GM23338 (cell line): ENCODE measurements around the gene SLC41A3. TPM values are rescaled to one million over a fixed set of nuclear protein-coding genes. Genes with fewer than 3 reads are reported as not detected.
A peak's percentile ranks its signal among the peaks of the same experiment; 100 is the strongest.

Experiments used
- ATAC-seq: fragments of 200-7000 bp; cut with Tn5 transposase; 3 replicates; pipeline ENCODE4 v1.9.1; 2020
- DNase-seq: peaks from one replicate; pipeline ENCODE4 v3.0.0-alpha.2; 2015; ENCODE audit warnings: low spot score
- H2AFZ ChIP-seq: fragments of 200-600 bp; sonication (generic); 2 replicates; pipeline ENCODE4 v1.8.0; 2016; ENCODE audit warnings: antibody characterized with exemption, mild to moderate bottlenecking, moderate library complexity
- H3F3A ChIP-seq: fragments of 200-600 bp; sonication (generic); replicated peaks from 2 replicates; pipeline ENCODE4 v1.8.0; 2017; ENCODE audit warnings: antibody characterized with exemption, mixed run types, low read depth
- H3K27ac ChIP-seq: fragments of 200-600 bp; sonication (generic); 2 replicates; pipeline ENCODE4 v1.6.1; 2016; ENCODE audit warnings: low read depth
- H3K27me3 ChIP-seq: fragments of 200-600 bp; sonication (generic); 2 replicates; pipeline ENCODE4 v1.8.0; 2016; ENCODE audit warnings: mild to moderate bottlenecking, mixed run types, moderate library complexity; ENCODE audit not compliant: insufficient read depth
- H3K36me3 ChIP-seq: fragments of 200-600 bp; sonication (generic); 2 replicates; pipeline ENCODE4 v1.8.0; 2016; ENCODE audit warnings: mild to moderate bottlenecking; ENCODE audit not compliant: insufficient read depth
- H3K4me1 ChIP-seq: fragments of 200-600 bp; sonication (generic); 2 replicates; pipeline ENCODE4 v1.8.0; 2016; ENCODE audit warnings: mild to moderate bottlenecking, moderate library complexity; ENCODE audit not compliant: insufficient read depth
- H3K4me2 ChIP-seq: fragments of 200-600 bp; sonication (generic); 2 replicates; pipeline ENCODE4 v1.7.1; 2017; ENCODE audit warnings: mixed run types
- H3K4me3 ChIP-seq: fragments of 200-600 bp; sonication (generic); 2 replicates; pipeline ENCODE4 v1.6.1; 2016; ENCODE audit warnings: mixed run types
- H3K79me2 ChIP-seq: fragments of 200-600 bp; sonication (generic); replicated peaks from 2 replicates; pipeline ENCODE4 v1.8.0; 2017; ENCODE audit warnings: mild to moderate bottlenecking; ENCODE audit not compliant: insufficient read depth
- H3K9me2 ChIP-seq: fragments of 200-600 bp; sonication (generic); 2 replicates; pipeline ENCODE4 v1.8.0; 2017; ENCODE audit not compliant: insufficient read depth
- H4K20me1 ChIP-seq: fragments of 200-600 bp; sonication (generic); replicated peaks from 2 replicates; pipeline ENCODE4 v1.8.0; 2017; ENCODE audit warnings: mild to moderate bottlenecking; ENCODE audit not compliant: insufficient read depth
- H3K27ac Mint-ChIP-seq: 2 replicates; pipeline ENCODE4 v1.8.0; 2020; ENCODE audit warnings: inconsistent platforms, mild to moderate bottlenecking, moderate library complexity, mixed read lengths
- H3K27me3 Mint-ChIP-seq: 3 replicates; pipeline ENCODE4 v1.8.0; 2022; ENCODE audit warnings: low read depth, mild to moderate bottlenecking, moderate library complexity, mixed read lengths, inconsistent platforms; ENCODE audit not compliant: insufficient read depth, poor library complexity
- H3K36me3 Mint-ChIP-seq: 3 replicates; pipeline ENCODE4 v1.8.0; 2021; ENCODE audit warnings: low read depth, mild to moderate bottlenecking, inconsistent platforms, moderate library complexity, mixed read lengths
- H3K4me1 Mint-ChIP-seq: 3 replicates; pipeline ENCODE4 v1.8.0; 2020; ENCODE audit warnings: mild to moderate bottlenecking, inconsistent platforms, mixed read lengths
- H3K4me3 Mint-ChIP-seq: 3 replicates; pipeline ENCODE4 v1.8.0; 2021; ENCODE audit warnings: moderate library complexity, mild to moderate bottlenecking, inconsistent platforms, mixed read lengths
- H3K9me3 Mint-ChIP-seq: 3 replicates; pipeline ENCODE4 v1.8.0; 2020; ENCODE audit warnings: moderate library complexity, mild to moderate bottlenecking, inconsistent platforms, mixed read lengths
- ETS1 ChIP-seq: IDR thresholded peaks from 2 replicates; pipeline ENCODE4 v1.6.1; 2016; ENCODE audit warnings: antibody characterized with exemption
- EZH2 ChIP-seq: fragments of 200-600 bp; sonication (generic); IDR thresholded peaks from one replicate; pipeline ENCODE4 v1.8.0; 2017; ENCODE audit warnings: antibody characterized with exemption, mild to moderate bottlenecking, low read depth; ENCODE audit not compliant: unreplicated experiment
- JUNB ChIP-seq: IDR thresholded peaks from one replicate; pipeline ENCODE4 v1.6.1; 2016; ENCODE audit warnings: antibody characterized with exemption; ENCODE audit not compliant: unreplicated experiment
- POLR2AphosphoS5 ChIP-seq: IDR thresholded peaks from 2 replicates; pipeline ENCODE4 v1.6.1; 2016; ENCODE audit warnings: antibody characterized with exemption, low read depth
- REST ChIP-seq: IDR thresholded peaks from one replicate; pipeline ENCODE4 v1.6.1; 2018; ENCODE audit warnings: antibody characterized with exemption; ENCODE audit not compliant: unreplicated experiment
- STAT1 ChIP-seq: IDR thresholded peaks from one replicate; pipeline ENCODE4 v1.6.1; 2016; ENCODE audit warnings: antibody characterized with exemption; ENCODE audit not compliant: unreplicated experiment
- ZNF331 ChIP-seq: fragments of 250-450 bp; sonication (Bioruptor Pico); IDR thresholded peaks from 2 replicates; pipeline ENCODE4 v1.5.0; 2020; ENCODE audit warnings: low read depth, mild to moderate bottlenecking, moderate library complexity
- ZNF462 ChIP-seq: fragments of 250-450 bp; sonication (Bioruptor Pico); IDR thresholded peaks from 2 replicates; pipeline ENCODE4 v1.5.0; 2020; ENCODE audit warnings: mild to moderate bottlenecking, moderate library complexity
- polyA plus RNA-seq: library from polyadenylated mRNA; unstranded; fragments of >200 nt; fragmentation: Nextera tagmentation; extraction: Ambion mirVana; gene quantifications from 2 replicates; pipeline ENCODE4 v1.2.1, GENCODE V29; 2016
- total RNA-seq: library from RNA; depleted of rRNA; stranded (reverse); fragments of >200 nt; shearing (Covaris generic); gene quantifications from 2 replicates; pipeline ENCODE4 v1.2.3, GENCODE V29; 2014

SLC41A3 gene
- total and polyA plus RNA-seq, 2 experiments from 2014 or later: 12.1 to 29.8 TPM

GRCh38 chr3:125959317-125960065, 124.4 kb downstream of the SLC41A3 start:
- H3K4me3 Mint-ChIP-seq: no peak overlapping the region
- H3K27me3 ChIP-seq: peaks cover 10% of the 10 kb centered on the region
- H3K27ac Mint-ChIP-seq: no peak overlapping the region
- no peak overlapping the region for H3K27ac ChIP-seq
- ATAC-seq (peak; percentile 57), DNase-seq (peak; percentile 40)
- no peaks in the 10 kb centered on the region; the same call in 2 of the 3 replicates for H3K4me1 Mint-ChIP-seq
- peaks cover 9% of the 10 kb centered on the region for H3K27me3 Mint-ChIP-seq
- H3K4me3 ChIP-seq: no peak overlapping the region
- no peaks in the 10 kb centered on the region for H3K36me3 ChIP-seq
- no peaks in the 10 kb centered on the region for H3K36me3 Mint-ChIP-seq
- no peaks in the 10 kb centered on the region for H3K4me1 ChIP-seq
- TF ChIP-seq POLR2AphosphoS5 (no peak), ETS1 (no peak), EZH2 (no peak), JUNB (no peak)
- H3K9me2 ChIP-seq: no peaks in the 10 kb centered on the region
- H3K9me3 Mint-ChIP-seq: peaks cover 5% of the 10 kb centered on the region; the same call in 2 of the 3 replicates
- no peaks in the 10 kb centered on the region; the same call in 1 of the 2 replicates for H4K20me1 ChIP-seq
- no peaks in the 10 kb centered on the region for H3K79me2 ChIP-seq
- no peak overlapping the region for H2AFZ ChIP-seq
- H3K4me2 ChIP-seq: no peak overlapping the region
- H3F3A ChIP-seq: no peaks in the 10 kb centered on the region

GRCh38 chr3:125958511-125959316, 125.2 kb downstream of the SLC41A3 start:
- H3K4me1 ChIP-seq: no peaks in the 10 kb centered on the region
- Mint-ChIP-seq H3K4me1 (no peaks in the 10 kb centered on the region), H3K4me3 (peak overlapping the region; percentile 33; the same call in 1 of the 3 replicates), H3K9me3 (peaks cover 5% of the 10 kb centered on the region; the same call in 2 of the 3 replicates), H3K27ac (no peak overlapping the region), H3K36me3 (no peaks in the 10 kb centered on the region), H3K27me3 (peaks cover 9% of the 10 kb centered on the region)
- peak overlapping the region; percentile 41; the same call in 1 of the 2 replicates for H3K4me3 ChIP-seq
- H3K27me3 ChIP-seq: peaks cover 10% of the 10 kb centered on the region
- H2AFZ ChIP-seq: no peak overlapping the region
- H3K27ac ChIP-seq: no peak overlapping the region
- no peaks in the 10 kb centered on the region for H3K9me2 ChIP-seq
- H3K4me2 ChIP-seq: peak overlapping the region; percentile 57; the same call in 1 of the 2 replicates
- no peaks in the 10 kb centered on the region for H3K36me3 ChIP-seq
- no peaks in the 10 kb centered on the region for H3F3A ChIP-seq
- H4K20me1 ChIP-seq: no peaks in the 10 kb centered on the region; the same call in 1 of the 2 replicates
- ATAC-seq (peak; percentile 69), DNase-seq (peak; percentile 80)
- no peaks in the 10 kb centered on the region for H3K79me2 ChIP-seq
- TF ChIP-seq REST (no peak), ZNF462 (CRISPR knock-in tag) (no peak), ZNF331 (CRISPR knock-in tag) (no peak), STAT1 (no peak)
